OCI-LY1 (cell line): ENCODE measurements around the gene PACRG.

Experiments used
- CTCF ChIP-seq: fragments of 200-600 bp; sonication (generic), shearing (Covaris generic); IDR thresholded peaks from 2 replicates; pipeline ENCODE4 v1.5.1; 2017; ENCODE audit warnings: mild to moderate bottlenecking, antibody characterized with exemption, low read length, moderate library complexity, mixed read lengths
- EZH2 ChIP-seq: fragments of 200-600 bp; sonication (generic), shearing (Covaris generic); IDR thresholded peaks from 2 replicates; pipeline ENCODE4 v1.8.0; 2017; ENCODE audit warnings: borderline replicate concordance, mixed run types, mild to moderate bottlenecking, antibody characterized with exemption, low read length, moderate library complexity, mixed read lengths

- no peak for TF ChIP-seq CTCF
- TF ChIP-seq EZH2 = no peak
Measured at GRCh38 chr6:163282672-163283071, 554.9 kb downstream of the PACRG start.
